Stimulated activated CD8-positive, alpha-beta memory T cell treated with anti-CD3 and anti-CD28 coated beads, Interleukin-12 subunit alpha, Interleukin-12 subunit beta, amount 100 ng/mL, for 1 hour (primary cell): ENCODE results near the gene ERMARD.

Experiments
- DNase-seq: peaks from one replicate; pipeline ENCODE4 v3.0.0-alpha.2; 2020; ENCODE audit warnings: low read depth

The ERMARD gene

GRCh38 chr6:169783971-169784820 lies 32.8 kb downstream of the ERMARD start:
- no peak for DNase-seq

- DNase-seq: no peak
These were observed 33.5 kb downstream of the ERMARD start for GRCh38 chr6:169784821-169785340.

GRCh38 chr6:169785566-169785965 lies 34.1 kb downstream of the ERMARD start:
- no peak for DNase-seq

GRCh38 chr6:169786349-169786748 lies 34.9 kb downstream of the ERMARD start:
- no peak for DNase-seq

GRCh38 chr6:169787797-169788196 lies 36.4 kb downstream of the ERMARD start:
- DNase-seq: no peak

GRCh38 chr6:169788809-169789145 lies 37.4 kb downstream of the ERMARD start:
- no peak for DNase-seq

GRCh38 chr6:169789146-169789943 lies 37.9 kb downstream of the ERMARD start:
- DNase-seq: no peak

GRCh38 chr6:169789944-169790927 lies 38.8 kb downstream of the ERMARD start:
- peak; percentile 60 for DNase-seq

- DNase-seq: no peak
These were observed 40.3 kb downstream of the ERMARD start for GRCh38 chr6:169791721-169792131.

GRCh38 chr6:169792306-169793015 lies 41.0 kb downstream of the ERMARD start:
- no peak for DNase-seq

GRCh38 chr6:169793408-169793807 lies 42.0 kb downstream of the ERMARD start:
- DNase-seq: no peak

- DNase-seq: no peak
These were observed 43.1 kb downstream of the ERMARD start for GRCh38 chr6:169794317-169795055.

GRCh38 chr6:169795196-169795595 lies 43.8 kb downstream of the ERMARD start:
- DNase-seq: no peak

- DNase-seq: no peak
These were observed 47.5 kb downstream of the ERMARD start for GRCh38 chr6:169798764-169799473.

GRCh38 chr6:169799474-169799926 lies 48.1 kb downstream of the ERMARD start:
- no peak for DNase-seq

GRCh38 chr6:169800116-169800667 lies 48.8 kb downstream of the ERMARD start:
- DNase-seq: no peak

- DNase-seq: no peak
These were observed 49.4 kb downstream of the ERMARD start for GRCh38 chr6:169800668-169801395.

GRCh38 chr6:169801396-169802160 lies 50.2 kb downstream of the ERMARD start:
- DNase-seq: no peak
